Measurements from ENCODE around the gene DIAPH1.
A peak's percentile ranks its signal among the peaks of the same experiment; 100 is the strongest.

Gene DIAPH1

GRCh38 chr5:141524604-141525597, 93.9 kb downstream of the DIAPH1 start (continued):
- TF ChIP-seq, protein P1, sequence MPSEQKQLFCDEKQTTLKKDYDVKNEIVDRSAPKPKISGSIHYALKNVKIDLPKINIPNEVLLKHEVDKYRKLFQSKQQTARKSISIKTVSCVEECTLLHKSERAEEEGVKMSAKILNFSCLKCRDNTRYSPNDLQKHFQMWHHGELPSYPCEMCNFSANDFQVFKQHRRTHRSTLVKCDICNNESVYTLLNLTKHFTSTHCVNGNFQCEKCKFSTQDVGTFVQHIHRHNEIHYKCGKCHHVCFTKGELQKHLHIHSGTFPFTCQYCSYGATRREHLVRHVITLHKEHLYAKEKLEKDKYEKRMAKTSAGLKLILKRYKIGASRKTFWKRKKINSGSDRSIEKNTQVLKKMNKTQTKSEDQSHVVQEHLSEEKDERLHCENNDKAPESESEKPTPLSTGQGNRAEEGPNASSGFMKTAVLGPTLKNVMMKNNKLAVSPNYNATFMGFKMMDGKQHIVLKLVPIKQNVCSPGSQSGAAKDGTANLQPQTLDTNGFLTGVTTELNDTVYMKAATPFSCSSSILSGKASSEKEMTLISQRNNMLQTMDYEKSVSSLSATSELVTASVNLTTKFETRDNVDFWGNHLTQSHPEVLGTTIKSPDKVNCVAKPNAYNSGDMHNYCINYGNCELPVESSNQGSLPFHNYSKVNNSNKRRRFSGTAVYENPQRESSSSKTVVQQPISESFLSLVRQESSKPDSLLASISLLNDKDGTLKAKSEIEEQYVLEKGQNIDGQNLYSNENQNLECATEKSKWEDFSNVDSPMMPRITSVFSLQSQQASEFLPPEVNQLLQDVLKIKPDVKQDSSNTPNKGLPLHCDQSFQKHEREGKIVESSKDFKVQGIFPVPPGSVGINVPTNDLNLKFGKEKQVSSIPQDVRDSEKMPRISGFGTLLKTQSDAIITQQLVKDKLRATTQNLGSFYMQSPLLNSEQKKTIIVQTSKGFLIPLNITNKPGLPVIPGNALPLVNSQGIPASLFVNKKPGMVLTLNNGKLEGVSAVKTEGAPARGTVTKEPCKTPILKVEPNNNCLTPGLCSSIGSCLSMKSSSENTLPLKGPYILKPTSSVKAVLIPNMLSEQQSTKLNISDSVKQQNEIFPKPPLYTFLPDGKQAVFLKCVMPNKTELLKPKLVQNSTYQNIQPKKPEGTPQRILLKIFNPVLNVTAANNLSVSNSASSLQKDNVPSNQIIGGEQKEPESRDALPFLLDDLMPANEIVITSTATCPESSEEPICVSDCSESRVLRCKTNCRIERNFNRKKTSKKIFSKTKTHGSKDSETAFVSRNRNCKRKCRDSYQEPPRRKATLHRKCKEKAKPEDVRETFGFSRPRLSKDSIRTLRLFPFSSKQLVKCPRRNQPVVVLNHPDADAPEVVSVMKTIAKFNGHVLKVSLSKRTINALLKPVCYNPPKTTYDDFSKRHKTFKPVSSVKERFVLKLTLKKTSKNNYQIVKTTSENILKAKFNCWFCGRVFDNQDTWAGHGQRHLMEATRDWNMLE (tag by site-specific recombination; conservative IDR thresholded peaks at IDR 0.05; ENCODE audit: low read depth), result peak; percentile 24; the same call in 1 of the 2 replicates
- TF ChIP-seq ZBTB17 (tag by site-specific recombination; IDR thresholded peaks at IDR 0.05) (peak; percentile 36), ZNF654 (tag by site-specific recombination; IDR thresholded peaks at IDR 0.05; ENCODE audit: low read depth) (peak; percentile 72), SCRT2 (tag by site-specific recombination; IDR thresholded peaks at IDR 0.05) (peak; percentile 93), ZNF449 (tag by site-specific recombination; IDR thresholded peaks at IDR 0.05) (no peak), ZNF664 (tag by site-specific recombination; IDR thresholded peaks at IDR 0.05) (no peak), ZNF335 (tag by site-specific recombination; conservative IDR thresholded peaks at IDR 0.05) (no peak), ZNF501 (tag by site-specific recombination; IDR thresholded peaks at IDR 0.05) (0 out of 2 replicates have a peak, but pooled peaks have one; percentile 60), ZNF701 (tag by site-specific recombination; IDR thresholded peaks at IDR 0.05) (no peak), ZNF10 (tag by site-specific recombination; IDR thresholded peaks at IDR 0.05) (0 out of 2 replicates have a peak, but pooled peaks have one; percentile 27), CTCF (tag by site-specific recombination; IDR thresholded peaks at IDR 0.05) (peak; percentile 98), ZNF558 (tag by site-specific recombination; IDR thresholded peaks at IDR 0.05) (no peak), PBX3 (CRISPR knock-in tag; IDR thresholded peaks at IDR 0.05) (no peak), ZFP69B (tag by site-specific recombination; IDR thresholded peaks at IDR 0.05) (0 out of 2 replicates have a peak, but pooled peaks have one; percentile 25), ZNF658 (tag by site-specific recombination; IDR thresholded peaks at IDR 0.05) (no peak), ZNF596 (tag by site-specific recombination; IDR thresholded peaks at IDR 0.05) (no peak), ZIC2 (tag by site-specific recombination; IDR thresholded peaks at IDR 0.05) (peak; percentile 62; the same call in 1 of the 2 replicates)
- TF ChIP-seq, protein P2, sequence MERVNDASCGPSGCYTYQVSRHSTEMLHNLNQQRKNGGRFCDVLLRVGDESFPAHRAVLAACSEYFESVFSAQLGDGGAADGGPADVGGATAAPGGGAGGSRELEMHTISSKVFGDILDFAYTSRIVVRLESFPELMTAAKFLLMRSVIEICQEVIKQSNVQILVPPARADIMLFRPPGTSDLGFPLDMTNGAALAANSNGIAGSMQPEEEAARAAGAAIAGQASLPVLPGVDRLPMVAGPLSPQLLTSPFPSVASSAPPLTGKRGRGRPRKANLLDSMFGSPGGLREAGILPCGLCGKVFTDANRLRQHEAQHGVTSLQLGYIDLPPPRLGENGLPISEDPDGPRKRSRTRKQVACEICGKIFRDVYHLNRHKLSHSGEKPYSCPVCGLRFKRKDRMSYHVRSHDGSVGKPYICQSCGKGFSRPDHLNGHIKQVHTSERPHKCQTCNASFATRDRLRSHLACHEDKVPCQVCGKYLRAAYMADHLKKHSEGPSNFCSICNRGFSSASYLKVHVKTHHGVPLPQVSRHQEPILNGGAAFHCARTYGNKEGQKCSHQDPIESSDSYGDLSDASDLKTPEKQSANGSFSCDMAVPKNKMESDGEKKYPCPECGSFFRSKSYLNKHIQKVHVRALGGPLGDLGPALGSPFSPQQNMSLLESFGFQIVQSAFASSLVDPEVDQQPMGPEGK (tag by site-specific recombination; IDR thresholded peaks at IDR 0.05), result 0 out of 2 replicates have a peak, but pooled peaks have one; percentile 29
